GM18526 (cell line): ENCODE results near the gene MGAT4B.

ENCODE experiments used
- POLR2A ChIP-seq: IDR thresholded peaks from 3 replicates; pipeline ENCODE4 v1.6.1; 2011; ENCODE audit not compliant: insufficient read length; ENCODE audit errors: extremely low read depth

Gene MGAT4B

DNA sequence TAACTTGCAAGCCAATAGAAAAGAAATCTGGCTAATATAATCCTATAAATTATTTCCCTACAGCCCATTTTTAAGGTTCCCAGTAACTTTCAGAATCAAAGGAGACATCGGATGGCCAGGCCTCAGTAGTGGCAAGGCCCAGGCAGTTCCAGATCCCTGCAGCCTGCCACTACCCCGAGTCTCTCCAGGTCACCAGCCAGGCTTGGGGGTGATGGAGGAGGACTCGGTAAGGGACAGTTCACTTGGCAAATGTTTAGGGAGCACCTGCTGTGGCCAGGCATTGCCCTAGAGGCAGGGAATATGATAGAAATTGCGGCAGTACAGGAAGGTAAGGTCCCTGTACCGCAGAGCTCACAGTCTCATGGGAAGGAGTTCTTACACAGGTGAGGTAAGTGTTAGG is 28.1 kb downstream of the MGAT4B start:
- no peak for TF ChIP-seq POLR2A

DNA sequence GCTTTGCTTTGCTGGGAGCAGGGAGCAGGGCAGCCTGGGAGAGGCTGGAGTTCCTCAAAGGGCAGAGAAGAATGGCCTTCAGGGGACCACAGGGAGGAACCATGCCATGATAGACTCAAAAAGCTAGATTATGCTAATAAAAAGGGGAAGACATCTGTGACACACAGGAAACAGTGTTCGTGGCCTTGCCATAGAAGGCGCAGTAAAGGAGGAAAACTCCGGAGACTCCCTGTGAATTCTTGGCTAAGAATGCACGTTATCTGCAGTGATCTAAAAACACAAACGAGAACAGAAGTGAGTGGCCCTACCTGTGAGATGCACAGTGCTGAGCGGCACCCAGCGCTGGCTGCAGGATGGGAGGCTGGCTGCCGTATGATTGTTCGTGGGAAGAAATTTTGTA is 28.8 kb downstream of the MGAT4B start:
- TF ChIP-seq POLR2A, result no peak

DNA sequence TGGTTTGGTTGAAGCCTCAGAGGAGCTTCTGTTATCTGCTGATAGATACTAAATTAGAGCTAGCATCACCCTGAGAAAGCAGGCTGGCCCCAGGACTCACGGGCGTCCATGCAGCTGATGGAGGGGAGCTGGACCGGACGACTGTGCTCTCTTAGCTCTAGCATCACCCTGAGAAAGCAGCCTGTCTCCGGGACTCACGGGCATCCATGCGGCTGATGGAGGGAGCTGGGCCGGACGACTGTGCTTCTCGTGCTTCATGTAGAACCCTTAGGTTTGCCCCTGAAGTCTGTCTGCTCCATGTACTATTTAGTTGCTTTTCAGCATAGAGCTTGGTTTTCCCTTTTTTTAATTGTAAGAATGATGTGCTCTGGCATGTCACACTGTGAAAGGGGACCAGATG is 29.2 kb downstream of the MGAT4B start:
- TF ChIP-seq POLR2A, result no peak

DNA sequence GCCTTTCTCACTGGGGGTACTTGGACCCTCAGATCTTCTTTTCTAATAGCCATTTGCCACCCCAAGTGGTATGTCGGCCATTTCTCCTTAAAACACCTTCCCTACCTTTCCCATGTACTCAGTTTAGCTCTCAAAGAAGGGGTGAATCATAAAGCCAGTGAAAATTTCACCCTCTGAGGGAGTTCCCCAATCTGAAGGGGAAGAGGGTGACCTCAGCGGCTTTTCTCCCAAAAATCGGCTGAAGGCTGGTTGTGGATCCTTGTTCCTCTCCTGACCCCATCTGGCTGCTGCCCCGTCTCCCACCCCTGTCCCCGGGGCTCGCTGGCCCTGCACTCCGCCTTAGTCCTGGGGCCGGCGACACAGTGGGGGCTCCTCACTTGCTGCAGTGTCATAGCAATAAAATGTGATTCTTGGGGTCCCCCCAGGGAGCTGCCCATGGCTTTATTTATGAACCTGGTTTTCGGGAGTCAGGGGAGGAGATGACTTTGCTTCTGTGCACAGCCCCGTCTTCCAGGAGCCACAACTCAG is 30.2 kb downstream of the MGAT4B start:
- no peak for TF ChIP-seq POLR2A

DNA sequence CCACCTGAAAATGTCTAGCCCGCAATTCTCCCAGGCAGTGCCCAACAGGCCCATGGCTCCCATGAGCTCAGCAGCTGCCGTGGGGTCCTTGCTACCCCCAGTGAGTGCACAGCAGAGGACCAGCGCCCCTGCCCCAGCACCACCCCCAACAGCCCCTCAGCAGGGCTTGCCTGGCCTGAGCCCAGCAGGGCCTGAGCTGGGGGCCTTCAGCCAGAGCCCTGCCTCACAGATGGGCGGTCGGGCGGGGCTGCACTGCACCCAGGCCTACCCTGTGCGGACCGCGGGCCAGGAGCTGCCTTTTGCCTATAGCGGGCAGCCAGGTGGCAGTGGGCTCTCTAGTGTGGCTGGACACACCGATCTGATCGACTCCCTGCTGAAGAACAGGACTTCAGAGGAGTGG is 32.2 kb downstream of the MGAT4B start:
- TF ChIP-seq POLR2A, result no peak

DNA sequence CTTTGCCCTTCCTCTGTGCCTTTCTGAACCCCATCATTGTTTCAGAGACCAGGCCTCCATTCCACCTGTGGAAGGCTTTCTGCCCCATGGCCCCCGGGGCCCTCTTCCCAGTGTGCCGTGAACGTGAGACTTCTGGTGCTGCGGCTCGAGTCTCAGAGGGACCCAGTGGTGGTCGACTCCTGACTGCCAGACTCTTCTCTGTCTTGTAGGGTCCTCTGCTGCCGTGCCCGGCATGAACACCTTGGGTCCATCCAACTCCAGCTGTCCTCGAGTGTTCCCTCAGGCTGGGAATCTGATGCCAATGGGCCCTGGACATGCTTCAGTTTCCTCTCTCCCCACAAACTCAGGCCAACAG is 33.0 kb downstream of the MGAT4B start:
- TF ChIP-seq POLR2A, result no peak

DNA sequence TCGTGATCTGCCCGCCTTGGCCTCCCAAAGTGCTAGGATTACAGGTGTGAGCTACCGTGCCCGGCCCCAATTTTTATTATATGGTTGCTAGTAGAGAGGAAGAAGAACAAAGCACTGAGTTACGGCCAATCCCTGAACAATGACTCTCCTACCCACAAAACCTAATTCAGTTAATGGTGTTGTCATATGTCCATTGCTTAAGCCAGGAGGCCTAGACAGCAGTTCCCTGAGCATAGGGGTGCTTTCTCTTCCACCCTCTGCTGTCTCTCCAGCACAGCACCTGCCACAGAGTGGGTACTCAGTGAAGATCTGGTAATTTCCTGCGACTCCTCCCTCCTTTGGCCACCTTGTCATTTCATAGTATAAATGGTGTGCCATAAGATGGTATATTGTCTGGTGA is 34.3 kb downstream of the MGAT4B start:
- TF ChIP-seq POLR2A, result no peak

DNA sequence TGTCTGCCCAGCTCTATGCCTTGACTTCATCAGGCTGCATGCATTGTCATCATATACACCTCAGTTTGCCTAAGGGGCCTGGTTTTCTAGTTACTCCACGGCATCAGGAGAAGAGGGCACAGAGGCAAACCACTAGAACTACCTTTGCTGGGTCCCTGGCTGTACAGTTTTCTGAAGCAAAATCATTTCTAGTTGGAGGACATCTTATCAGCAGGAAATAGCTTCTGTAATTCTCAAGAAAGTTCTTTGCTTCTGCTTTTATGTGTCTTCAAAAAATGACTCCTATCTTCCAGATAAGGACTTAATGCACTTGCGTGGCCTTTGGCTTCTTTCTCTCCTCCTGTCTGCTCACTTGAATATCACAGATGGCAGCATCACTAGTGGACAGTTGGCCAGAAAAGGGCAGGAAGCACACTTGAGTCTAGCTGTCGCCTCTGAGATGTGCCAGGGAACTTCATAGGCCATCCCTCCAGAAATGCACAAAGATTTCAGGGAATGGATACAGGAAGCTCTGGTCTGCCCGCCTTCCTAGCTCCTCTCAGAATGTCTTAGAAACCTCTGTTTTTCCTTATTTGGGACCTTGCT is 35.3 kb downstream of the MGAT4B start:
- no peak for TF ChIP-seq POLR2A

DNA sequence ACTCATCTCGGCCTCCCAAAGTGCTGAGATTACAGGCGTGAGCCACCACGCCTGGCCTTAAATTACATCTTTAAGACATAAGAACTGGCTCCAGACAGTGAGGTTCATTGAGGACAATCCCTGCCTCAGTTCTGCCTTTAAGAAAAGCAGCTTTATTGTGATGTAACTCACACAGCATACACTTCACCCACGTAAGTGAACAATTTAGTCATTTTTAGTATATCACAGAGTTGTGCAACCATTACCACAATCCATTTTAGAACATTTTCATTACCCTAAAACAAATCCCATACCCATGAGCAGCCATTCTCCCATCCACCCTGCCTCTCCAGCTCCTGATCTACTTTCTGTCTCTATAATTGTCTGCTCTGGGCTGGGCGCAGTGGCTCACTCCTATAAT is 36.9 kb downstream of the MGAT4B start:
- TF ChIP-seq POLR2A, result no peak

DNA sequence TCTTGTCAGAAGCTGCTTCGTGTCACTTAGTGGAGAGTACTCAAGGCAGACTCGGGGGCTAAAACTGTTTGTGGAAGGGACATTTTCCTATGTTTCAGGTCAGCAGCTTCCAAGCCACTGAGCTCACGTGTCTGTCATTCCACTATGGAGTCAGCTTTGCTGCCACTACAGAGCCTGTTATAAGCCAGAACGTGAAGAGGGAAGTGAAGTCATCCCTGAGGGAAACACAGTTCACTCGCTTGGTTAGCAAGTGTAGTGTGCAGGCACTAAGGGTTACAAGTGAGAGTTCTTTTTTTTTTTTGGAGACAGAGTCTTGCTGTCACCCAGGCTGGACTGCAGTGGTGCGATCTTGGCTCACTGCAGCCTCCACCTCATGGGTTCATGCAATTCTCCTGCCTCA is 37.4 kb downstream of the MGAT4B start:
- TF ChIP-seq POLR2A, result no peak

DNA sequence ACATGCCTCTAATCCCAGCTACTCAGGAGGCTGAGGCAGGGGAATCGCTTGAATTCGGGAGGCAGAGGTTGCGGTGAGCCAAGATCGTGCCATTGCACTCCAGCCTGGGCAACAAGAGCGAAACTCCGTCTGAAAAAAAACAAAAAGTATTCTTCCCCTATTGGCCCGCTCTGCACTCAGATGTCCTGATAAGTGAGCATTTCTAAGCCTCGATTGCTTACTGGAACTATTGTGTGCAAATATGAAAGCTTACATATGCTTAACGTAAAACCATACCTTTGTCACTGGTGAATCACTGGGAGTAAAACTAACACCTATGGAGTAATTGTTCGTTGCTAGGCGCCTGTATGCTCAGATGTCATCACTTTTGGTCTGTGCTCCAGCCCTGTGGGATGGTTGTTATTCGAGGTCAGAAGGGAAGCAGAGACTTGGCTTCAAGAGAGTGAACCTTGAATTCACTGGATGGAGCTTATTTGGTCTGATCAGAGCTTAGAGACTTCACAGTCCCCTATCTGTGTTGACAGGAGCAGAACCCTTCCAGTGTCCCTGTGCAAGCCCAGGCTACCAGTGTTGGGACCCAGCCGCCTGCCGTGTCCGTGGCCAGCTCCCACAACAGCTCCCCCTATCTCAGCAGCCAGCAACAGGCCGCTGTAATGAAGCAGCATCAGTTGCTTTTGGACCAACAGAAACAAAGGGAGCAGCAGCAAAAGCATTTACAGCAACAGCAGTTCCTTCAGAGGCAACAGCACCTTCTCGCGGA is 38.2 kb downstream of the MGAT4B start:
- no peak for TF ChIP-seq POLR2A

DNA sequence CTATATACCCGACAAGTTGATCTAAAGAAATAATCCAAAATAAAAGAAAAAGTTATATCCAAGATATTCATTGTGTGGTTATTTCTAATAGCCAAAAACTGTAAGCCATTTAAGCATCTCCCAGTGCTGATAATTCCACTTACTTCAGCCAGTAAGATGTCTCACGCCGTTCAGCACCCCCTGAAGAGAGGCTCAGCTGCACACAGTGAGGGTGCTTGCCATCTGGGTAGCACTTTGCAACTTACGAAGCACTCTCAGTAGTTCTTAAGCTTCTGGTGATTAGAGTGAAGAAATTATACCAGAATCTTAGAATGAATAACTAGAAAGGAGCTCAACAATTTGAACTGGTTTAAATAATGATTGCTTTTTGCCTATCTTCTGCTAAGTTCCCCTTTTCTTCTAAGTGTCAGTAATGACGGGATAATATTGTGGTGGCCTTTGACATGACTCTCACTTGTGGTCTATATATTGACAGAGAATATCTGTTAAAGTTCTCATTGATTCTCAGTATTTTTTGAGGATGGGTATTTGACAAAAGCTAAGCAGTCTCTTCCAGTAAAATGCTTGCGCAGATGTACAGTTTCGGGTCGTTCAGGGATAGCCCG is 39.1 kb downstream of the MGAT4B start:
- no peak for TF ChIP-seq POLR2A

DNA sequence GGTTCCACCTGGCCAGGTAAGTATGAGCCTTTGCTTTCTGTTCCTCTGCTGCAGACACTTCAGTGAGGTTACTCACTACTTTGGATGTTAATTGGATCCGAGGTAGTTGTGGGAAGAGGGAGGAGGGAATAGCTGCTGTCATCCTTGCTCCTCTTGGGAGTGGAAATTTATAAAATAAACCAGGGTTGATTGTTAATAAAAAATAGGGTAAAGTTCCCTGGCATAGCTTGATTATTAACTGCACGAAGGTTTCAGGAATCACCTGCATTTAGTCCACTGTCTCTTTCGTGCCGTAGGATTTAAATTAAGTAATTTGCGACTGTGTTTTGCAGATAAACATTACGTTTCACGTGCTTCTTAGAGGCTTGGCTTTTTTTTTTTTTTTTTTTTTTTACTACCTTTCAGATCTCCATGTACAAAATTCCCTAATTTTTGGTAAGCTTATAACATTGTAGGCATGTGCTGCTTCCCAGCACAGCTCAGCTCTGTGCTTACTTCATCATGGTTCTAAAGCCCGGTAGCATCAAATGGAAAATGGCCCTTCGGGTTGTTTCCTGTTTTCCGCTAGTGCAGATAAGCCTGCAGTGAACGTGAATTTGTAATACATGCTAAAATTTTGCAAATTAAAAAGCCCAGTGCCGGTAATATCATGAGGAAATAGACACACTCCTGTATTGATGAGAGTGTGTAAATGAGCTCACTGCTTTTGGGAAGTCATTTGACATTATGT is 39.8 kb downstream of the MGAT4B start:
- no peak for TF ChIP-seq POLR2A

DNA sequence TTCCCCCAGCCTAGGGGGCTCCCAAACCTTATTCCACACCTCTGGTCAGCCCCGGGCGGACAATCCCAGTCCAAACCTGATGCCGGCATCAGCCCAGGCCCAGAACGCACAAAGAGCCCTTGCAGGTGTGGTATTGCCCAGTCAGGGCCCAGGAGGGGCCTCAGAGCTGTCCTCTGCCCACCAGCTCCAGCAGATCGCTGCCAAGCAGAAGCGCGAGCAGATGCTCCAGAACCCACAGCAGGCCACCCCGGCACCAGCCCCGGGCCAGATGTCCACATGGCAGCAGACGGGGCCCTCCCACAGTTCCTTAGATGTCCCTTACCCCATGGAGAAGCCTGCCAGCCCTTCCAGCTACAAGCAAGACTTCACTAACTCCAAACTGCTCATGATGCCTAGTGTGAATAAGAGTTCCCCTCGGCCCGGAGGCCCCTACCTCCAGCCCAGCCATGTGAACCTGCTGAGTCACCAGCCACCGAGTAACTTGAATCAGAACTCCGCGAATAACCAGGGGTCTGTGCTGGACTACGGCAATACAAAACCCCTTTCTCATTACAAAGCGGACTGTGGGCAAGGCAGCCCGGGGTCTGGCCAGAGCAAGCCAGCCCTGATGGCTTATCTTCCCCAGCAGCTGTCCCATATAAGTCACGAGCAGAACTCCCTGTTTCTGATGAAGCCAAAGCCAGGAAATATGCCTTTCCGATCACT is 40.5 kb downstream of the MGAT4B start:
- TF ChIP-seq POLR2A, result no peak

DNA sequence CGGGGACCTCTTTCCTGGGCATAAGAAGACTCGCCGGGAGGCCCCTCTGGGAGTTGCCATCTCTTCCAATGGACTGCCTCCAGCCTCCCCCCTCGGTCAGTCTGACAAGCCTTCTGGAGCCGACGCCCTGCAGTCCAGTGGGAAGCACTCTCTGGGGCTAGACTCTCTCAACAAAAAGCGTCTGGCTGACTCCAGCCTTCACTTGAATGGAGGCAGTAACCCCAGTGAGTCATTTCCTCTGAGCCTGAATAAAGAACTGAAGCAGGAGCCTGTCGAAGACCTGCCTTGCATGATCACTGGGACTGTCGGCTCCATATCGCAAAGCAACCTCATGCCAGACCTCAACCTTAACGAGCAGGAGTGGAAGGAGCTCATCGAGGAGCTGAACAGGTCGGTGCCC is 41.3 kb downstream of the MGAT4B start:
- no peak for TF ChIP-seq POLR2A
